Motor neuron (in vitro differentiated cells): ENCODE measurements around the gene DHRS1. TPM values are rescaled to one million over a fixed set of nuclear protein-coding genes. Genes with fewer than 3 reads are reported as not detected.
"Not testable (repeated sequence)": the region's sequence is repeated elsewhere in the genome, so short reads cannot be mapped to it uniquely, and the experiment has no call there.

Experiments
- ATAC-seq, 8 experiments: fragments of 200-7000 bp; cut with Tn5 transposase; replicated peaks in 6 of 8; 2 replicates each; pipeline ENCODE4 v1.8.0; 2021; ENCODE audit warnings: mild to moderate bottlenecking in 8 of 8, moderate library complexity in 8 of 8
- H3K27ac ChIP-seq, 2 donors: fragments of 250-450 bp; sonication (Bioruptor Pico); 2 replicates each; pipeline ENCODE4 v1.9.0; 2021; ENCODE audit warnings: antibody characterized with exemption in 2 of 2, mild to moderate bottlenecking in 2 of 2, moderate library complexity in 1 of 2
- H3K4me1 ChIP-seq, 2 donors: fragments of 250-450 bp; sonication (Bioruptor Pico); replicated peaks in 1 of 2; 2 replicates each; pipeline ENCODE4 v1.6.1; 2021; ENCODE audit warnings: antibody characterized with exemption in 2 of 2, mild to moderate bottlenecking in 2 of 2, moderate library complexity in 1 of 2
- H3K4me3 ChIP-seq, 5 donors: fragments of 250-450 bp; sonication (Bioruptor Pico); 2 replicates each; pipeline ENCODE4 v1.9.0; 2021; ENCODE audit warnings: antibody characterized with exemption in 5 of 5, mild to moderate bottlenecking in 5 of 5, moderate library complexity in 4 of 5
- WGBS, 10 experiments: fragments of 450-650 bp; shearing (Covaris generic); methylation state at CpG; one replicate each; pipeline ENCODE4 v1.0.0; 2022; 5-methylcytosine and 5-hydroxymethylcytosine counted together
- in situ Hi-C, 9 experiments: fragments of 400-800 bp; cut with MboI; loops; one replicate each; pipeline ENCODE4 v1.15.0; 2021; ENCODE audit warnings: low sequenced_read_pairs in 9 of 9, low pct_unique_long_range_greater_than_20kb in 2 of 9; ENCODE audit not compliant: unreplicated experiment in 9 of 9
- total RNA-seq, 8 experiments: library from RNA; unstranded; fragments of 300-600 nt; gene quantifications; 2 replicates each; pipeline versions ENCODE4 v1.2.3 to v1.2.4, GENCODE V29; 2022

Gene DHRS1
- total RNA-seq, 8 experiments from 2014 or later: 11.4 to 26.5 (median 16.4) TPM

DNA sequence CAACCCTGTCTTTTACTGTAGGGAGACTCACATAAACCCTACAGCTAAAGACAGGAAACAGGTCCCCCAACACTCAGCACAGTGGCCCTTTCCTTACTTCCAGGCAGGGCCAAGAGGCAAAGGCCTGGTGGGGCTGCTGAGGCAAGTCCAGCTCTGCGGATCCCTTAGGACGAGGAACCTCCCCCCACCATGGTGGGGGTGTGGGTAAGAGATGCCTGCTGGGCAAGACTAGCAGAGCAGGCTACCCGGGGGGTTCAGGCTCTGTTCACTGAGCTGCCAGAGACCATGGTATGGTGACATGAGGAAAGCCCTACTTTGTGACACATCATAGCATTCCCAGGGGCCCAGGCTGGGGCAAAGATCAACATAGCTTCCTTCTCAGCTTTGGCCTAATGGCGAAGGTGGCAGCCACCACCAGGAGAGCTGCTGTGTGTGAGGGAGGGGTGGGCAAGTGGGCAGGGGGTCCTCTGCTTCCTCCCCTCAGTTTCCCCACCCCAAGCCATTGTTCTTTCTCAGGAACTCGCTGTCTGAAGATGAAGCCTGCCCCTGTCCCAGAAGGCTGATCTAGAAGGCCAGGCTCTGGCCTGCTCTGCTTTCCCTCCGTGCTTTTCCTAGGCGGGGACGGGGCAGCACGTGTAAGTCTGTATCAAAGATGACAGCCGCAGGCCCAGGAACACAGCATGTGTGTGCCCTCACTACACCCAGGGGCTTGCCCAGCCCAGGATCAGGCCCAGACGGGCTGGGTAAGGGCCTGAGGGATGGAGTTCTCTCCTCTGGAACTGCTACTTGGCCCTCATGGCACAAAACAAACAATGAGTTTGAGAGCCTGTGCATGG, 47.1 kb downstream of the DHRS1 start:
- no peak overlapping the region for H3K27ac ChIP-seq
- WGBS, 10 experiments: 52 to 100% (median 82%) methylated on average over 1 to 6 of the region's 11 CpGs; no CpG with 5 or more reads in 5 of the 10 experiments
- in situ Hi-C loops: no loop called here
- H3K4me1 ChIP-seq: peaks cover 0 to 3% of the 10 kb centered on the region in 2 donors
- no peak overlapping the region for H3K4me3 ChIP-seq
- no peak for ATAC-seq

DNA sequence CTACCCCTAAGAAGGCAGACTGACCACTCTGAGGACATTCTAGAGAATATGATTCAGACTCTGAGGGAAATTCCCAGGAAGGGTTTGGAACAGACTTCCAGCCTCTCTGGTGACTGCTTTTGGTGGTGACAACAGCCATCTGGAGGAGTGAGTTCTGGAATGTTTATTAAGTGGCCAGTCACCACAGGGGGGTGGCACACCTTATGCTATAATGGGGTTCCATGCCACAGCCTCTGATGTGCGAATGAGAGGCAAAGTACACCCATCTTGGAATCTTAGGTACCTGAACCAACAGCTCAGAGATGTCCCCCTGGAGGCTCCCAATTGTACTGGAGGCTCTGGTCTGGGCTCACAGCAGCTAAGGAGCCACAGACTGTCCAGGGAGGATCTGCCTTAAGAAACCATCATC, 47.7 kb downstream of the DHRS1 start:
- no peak overlapping the region for H3K4me3 ChIP-seq
- H3K4me1 ChIP-seq: peaks cover 0 to 3% of the 10 kb centered on the region in 2 donors
- no peak overlapping the region for H3K27ac ChIP-seq
- in situ Hi-C loops: no loop called here
- peak in 2 of 8 experiments; percentile 47 to 75 for ATAC-seq
- WGBS, 10 experiments: 67 to 100% (median 73%) methylated on average over 1 of the region's 1 CpG; no CpG with 5 or more reads in 6 of the 10 experiments

DNA sequence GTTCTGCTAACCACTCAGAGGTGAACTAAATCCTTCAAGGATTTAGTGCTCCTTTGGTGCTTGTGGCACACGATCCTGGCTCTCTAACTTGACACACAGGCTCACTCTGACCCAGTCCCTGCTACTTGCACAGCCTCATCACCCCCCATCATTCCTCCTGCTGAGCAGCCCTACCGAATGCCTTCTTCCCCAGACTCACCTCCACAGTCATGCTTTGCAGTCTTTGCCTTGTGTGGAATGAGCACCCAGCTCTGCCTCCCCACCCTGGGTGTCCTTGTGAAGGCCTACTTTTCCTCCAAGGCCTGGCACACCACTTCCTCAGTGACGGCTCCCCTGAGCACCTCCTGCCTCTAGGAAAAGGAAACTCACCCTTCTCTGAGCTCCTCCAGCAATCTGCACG, 49.2 kb downstream of the DHRS1 start:
- in situ Hi-C loops: no loop called here
- ATAC-seq: peak in 1 of 8 experiments; percentile 16
- H3K4me3 ChIP-seq: no peak overlapping the region
- 0 to 72% (median 40%) methylated on average over 1 to 3 of the region's 4 CpGs; no CpG with 5 or more reads in 3 of the 10 experiments for WGBS, 10 experiments
- no peak overlapping the region for H3K27ac ChIP-seq
- H3K4me1 ChIP-seq: peaks cover 0 to 3% of the 10 kb centered on the region in 2 donors

DNA sequence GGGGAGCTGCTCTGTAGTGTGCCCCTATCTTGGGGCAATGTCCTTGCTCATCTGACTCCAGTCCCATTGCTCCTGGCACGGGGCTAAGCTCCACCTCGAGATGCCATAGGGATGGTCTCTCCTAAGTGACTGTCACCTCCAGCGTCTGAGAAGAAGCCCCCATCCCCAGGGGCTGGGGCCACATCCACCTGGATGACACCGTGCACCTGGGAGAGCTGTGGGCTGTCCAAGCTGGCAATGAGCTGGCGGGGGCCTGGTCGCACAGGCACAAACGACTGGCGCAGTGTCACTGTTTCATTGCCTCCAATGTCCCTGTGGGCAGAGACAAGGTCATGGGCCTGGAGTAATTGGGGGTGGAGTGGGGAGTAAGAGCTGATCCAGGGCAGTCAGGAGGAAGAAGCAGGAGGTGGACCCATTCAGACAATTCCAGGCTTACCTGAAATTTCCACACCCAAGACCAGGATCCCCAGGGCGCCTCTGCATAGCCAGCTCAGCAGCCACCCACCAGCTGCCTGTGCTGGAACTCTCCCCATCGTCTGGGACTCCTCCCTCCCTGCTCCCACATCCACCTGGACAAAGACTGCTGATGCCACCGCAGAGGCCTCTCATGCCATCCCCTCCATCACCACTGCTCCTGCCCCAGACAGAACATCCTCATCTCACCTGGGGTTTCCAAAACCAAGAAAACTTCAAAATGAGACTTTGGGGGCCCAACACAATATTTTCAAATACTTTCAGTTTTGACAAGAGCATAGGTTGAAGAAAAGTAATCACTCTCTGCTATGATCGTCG, 50.2 kb downstream of the DHRS1 start:
- in situ Hi-C loops: loop anchor here in 2 of 9 experiments (10.0 kb wide), 2 partner anchors 45 to 185 kb away; partner anchors contain the start of genes DHRS1 (in 1 of the 2) and NOP9 (in 1 of the 2)
- Histone ChIP-seq H3K27ac (no peak overlapping the region), H3K4me1 (peaks cover 0 to 3% of the 10 kb centered on the region in 2 donors), H3K4me3 (no peak overlapping the region)
- 44 to 83% (median 63%) methylated on average over 2 to 4 of the region's 13 CpGs; no CpG with 5 or more reads in 4 of the 10 experiments for WGBS, 10 experiments
- no peak for ATAC-seq

DNA sequence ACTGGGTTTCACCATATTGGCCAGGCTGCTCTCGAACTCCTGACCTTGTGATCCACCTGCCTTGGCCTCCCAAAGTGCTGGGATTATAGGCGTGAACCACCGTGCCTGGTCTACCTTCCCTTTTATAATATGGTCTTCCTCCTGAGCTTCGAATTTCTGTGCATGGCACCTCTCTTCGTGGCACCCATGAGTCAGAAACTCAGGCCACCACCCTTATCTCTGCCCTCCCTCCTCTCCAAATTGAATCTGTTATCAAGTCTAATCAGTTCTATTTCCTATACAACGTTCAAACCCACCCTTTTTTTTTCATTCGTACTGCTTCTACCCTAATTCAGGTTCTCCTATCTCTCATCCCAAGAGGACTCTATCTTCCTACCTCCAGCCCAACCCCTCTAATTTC, 52.2 kb downstream of the DHRS1 start:
- in situ Hi-C loops: loop anchor here in 2 of 9 experiments (10.0 kb wide), 2 partner anchors 47 to 187 kb away; partner anchors contain the start of genes DHRS1 (in 1 of the 2) and NOP9 (in 1 of the 2)
- Histone ChIP-seq H3K4me1 (peaks cover 3 to 8% of the 10 kb centered on the region in 2 donors), H3K27ac (no peak overlapping the region), H3K4me3 (no peak overlapping the region)
- 37 to 82% (median 59%) methylated on average over 2 to 7 of the region's 7 CpGs for WGBS, 10 experiments
- ATAC-seq: no peak

DNA sequence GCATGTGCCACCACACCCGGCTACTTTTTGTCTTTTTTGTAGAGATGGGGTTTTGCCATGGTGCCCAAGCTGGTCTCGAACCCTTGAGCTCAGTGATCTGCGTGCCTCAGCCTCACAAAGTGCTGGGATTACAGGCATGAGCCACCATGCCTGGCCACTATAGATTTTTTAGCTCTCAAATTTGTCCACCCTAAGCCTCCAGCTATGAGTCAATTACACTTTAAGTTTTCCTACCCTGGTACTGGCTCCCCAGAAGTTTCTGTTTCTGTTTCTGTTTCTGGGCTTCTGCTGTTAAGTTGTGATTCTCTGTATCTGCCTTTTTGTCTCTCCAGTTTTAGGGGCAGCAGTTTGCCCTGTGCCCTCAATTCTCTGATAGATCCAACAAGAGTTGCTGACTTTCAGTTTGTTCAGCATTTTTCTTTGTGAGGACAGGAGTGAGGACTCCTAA, 52.8 kb downstream of the DHRS1 start:
- H3K27ac ChIP-seq: no peak overlapping the region
- H3K4me3 ChIP-seq: no peak overlapping the region
- 40 to 94% (median 70%) methylated on average over 1 to 3 of the region's 3 CpGs; no CpG with 5 or more reads in 2 of the 10 experiments for WGBS, 10 experiments
- in situ Hi-C loops: loop anchor here in 2 of 9 experiments (10.0 kb wide), 2 partner anchors 48 to 188 kb away; partner anchors contain the start of genes DHRS1 (in 1 of the 2) and NOP9 (in 1 of the 2)
- peaks cover 3 to 8% of the 10 kb centered on the region in 2 donors for H3K4me1 ChIP-seq
- ATAC-seq: no peak

DNA sequence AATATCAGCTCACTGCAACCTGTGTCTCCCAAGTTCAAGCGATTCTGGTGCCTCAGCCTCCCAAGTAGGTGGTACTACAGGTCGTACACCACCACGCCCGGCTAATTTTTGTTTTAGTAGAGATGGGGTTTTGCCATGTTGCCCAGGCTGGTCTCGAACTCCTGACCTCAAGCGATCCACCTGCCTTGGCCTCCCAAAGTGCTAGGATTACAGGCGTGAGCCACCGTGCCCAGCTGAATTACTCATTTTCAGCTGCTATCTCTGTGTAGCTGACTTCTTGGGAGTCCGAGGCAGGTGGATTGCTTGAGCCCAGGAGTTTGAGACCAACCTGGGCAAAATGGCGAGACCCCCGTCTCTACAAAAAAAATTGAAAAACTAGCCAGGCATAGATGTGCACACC, 54.2 kb downstream of the DHRS1 start:
- WGBS, 10 experiments: 40 to 100% (median 78%) methylated on average over 1 to 8 of the region's 11 CpGs; no CpG with 5 or more reads in 3 of the 10 experiments
- in situ Hi-C loops: loop anchor here in 2 of 9 experiments (10.0 kb wide), 2 partner anchors 49 to 189 kb away; partner anchors contain the start of genes DHRS1 (in 1 of the 2) and NOP9 (in 1 of the 2)
- not testable (repeated sequence) for ATAC-seq, H3K4me3 ChIP-seq, H3K27ac ChIP-seq
- H3K4me1 ChIP-seq: peaks cover 12 to 19% of the 10 kb centered on the region in 2 donors

DNA sequence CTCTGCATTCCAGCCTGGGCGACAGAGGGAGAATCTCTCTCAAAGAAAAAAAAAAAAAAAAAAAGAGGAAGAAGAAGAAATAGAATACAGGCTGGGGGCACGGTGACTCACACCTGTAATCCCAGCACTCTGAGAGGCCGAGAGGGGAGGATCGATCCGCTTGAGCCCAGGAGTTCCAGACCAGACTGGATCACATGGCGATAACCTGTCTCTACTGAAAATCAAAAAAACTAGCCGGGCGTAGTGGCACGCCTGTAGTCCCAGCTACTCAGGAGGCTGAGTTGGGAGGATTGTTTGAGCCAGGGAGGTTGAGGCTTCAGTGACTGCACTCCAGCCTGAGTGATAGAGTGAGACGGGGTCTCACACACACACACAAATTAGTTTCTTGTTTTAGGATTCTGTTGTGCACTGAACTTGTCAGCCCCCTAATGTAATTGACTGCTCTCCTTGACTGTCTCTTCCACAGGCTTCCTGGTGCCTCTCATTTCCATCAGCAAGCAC, 56.2 kb downstream of the DHRS1 start:
- peak in 3 of 8 experiments; percentile 0 to 15 (median 7) for ATAC-seq
- peak overlapping the region; percentile 50 to 82 (median 66) for H3K4me3 ChIP-seq
- WGBS, 10 experiments: 13 to 100% (median 50%) methylated on average over 1 to 6 of the region's 10 CpGs; no CpG with 5 or more reads in 2 of the 10 experiments
- in situ Hi-C loops: loop anchor here in 2 of 9 experiments (10.0 kb wide), 2 partner anchors 51 to 191 kb away; partner anchors contain the start of genes DHRS1 (in 1 of the 2) and NOP9 (in 1 of the 2)
- peaks cover 12 to 27% of the 10 kb centered on the region in 2 donors for H3K4me1 ChIP-seq
- peak overlapping the region; percentile 94 to 97 for H3K27ac ChIP-seq

DNA sequence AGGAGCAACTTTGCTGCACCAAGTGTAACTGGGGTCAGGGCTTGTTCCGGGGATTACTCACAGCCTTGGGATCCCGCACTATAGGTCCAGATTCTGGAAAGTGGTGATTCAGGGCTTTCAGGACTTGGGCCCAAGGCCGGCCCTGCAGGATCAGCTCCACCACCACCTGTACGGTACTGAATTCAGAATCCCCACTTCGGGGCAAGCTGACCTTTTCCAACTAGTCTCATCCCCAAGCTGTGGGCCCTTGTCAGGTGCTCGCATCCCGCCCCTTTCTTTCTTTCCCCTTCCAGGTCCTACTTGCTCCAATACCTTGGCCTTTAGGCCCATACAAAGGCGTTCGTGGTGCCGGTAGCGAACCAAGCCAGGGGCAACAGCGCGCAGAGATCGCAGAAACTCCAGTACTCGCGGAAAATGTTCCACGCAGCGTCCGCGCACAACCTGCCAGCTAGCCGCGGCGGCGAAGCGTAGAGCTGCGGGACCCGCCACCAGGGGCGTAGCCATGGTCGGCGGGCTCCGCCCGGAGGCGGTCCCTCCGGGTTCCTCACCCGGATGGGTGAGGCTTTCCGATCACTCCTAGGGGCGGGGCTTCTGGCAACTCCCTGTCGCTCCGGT, 57.6 kb downstream of the DHRS1 start:
- in situ Hi-C loops: loop anchor here in 2 of 9 experiments (10.0 kb wide), 2 partner anchors 53 to 193 kb away; partner anchors contain the start of genes DHRS1 (in 1 of the 2) and NOP9 (in 1 of the 2)
- Histone ChIP-seq H3K4me1 (peaks cover 12 to 27% of the 10 kb centered on the region in 2 donors), H3K27ac (peak overlapping the region; percentile 94 to 97), H3K4me3 (peak overlapping the region; percentile 50 to 82 (median 66))
- WGBS, 10 experiments: 0 to 34% (median 3%) methylated on average over 1 to 19 of the region's 39 CpGs; no CpG with 5 or more reads in 4 of the 10 experiments
- ATAC-seq: peak; percentile 69 to 88 (median 81)
